ENCODE results near the gene DDX39A.

GRCh38 chr19:14375055-14375581 lies 44.0 kb downstream of the DDX39A start:
- no peak for TF ChIP-seq CTCF (IDR thresholded peaks at IDR 0.05)
- TF ChIP-seq EZH2phosphoT487 (IDR thresholded peaks at IDR 0.05) = no peak

Data from neural progenitor cell (in vitro differentiated cells).